Transverse colon (tissue), 4 donors: Measurements from ENCODE around the gene CELSR1.

Experiments used
- POLR2A ChIP-seq: fragments of 450-650 bp; IDR thresholded peaks from one replicate; pipeline ENCODE4 v1.6.1; 2016; ENCODE audit warnings: antibody characterized with exemption, mild to moderate bottlenecking, moderate library complexity
- POLR2AphosphoS5 ChIP-seq, 3 donors: sonication (generic); formaldehyde crosslinking; IDR thresholded peaks; one replicate each; pipeline ENCODE4 v1.6.1; 2016; ENCODE audit warnings: antibody characterized with exemption in 3 of 3
- TF ChIP-seq, protein P1 (sequence below), 5 experiments: fragments of 200-600 bp in 3 of 5; fragments of 450-650 bp in 2 of 5; sonication (generic) in 3 of 5; IDR thresholded peaks; 1 replicate in 2 of 5; 2 replicates in 3 of 5; pipeline ENCODE4 v1.5.1; 2016 to 2017; ENCODE audit warnings: antibody characterized with exemption in 5 of 5, inconsistent platforms in 3 of 5, mild to moderate bottlenecking in 2 of 5, moderate library complexity in 1 of 5

DNA sequence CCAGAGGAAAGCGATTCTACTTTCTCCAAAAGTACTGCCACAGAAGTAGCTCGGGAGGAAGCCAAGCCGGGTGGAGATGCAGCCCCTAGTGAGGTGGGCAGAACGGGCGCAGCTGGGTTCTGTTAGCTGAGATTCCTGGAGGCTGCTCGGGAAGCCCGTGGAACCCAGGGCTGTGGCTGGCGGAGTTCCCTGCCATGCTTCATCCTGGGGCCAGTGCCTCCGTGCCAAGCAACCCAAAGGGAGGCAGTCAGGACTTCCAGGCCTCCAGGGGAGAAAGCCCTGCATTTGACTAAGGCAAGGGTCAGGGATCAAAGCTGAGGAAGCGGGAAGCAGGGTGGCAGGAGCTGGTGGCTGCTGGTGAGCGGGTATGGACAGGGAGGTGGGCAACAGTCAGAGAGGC lies 208.6 kb downstream of the CELSR1 start:
- TF ChIP-seq, protein P1, sequence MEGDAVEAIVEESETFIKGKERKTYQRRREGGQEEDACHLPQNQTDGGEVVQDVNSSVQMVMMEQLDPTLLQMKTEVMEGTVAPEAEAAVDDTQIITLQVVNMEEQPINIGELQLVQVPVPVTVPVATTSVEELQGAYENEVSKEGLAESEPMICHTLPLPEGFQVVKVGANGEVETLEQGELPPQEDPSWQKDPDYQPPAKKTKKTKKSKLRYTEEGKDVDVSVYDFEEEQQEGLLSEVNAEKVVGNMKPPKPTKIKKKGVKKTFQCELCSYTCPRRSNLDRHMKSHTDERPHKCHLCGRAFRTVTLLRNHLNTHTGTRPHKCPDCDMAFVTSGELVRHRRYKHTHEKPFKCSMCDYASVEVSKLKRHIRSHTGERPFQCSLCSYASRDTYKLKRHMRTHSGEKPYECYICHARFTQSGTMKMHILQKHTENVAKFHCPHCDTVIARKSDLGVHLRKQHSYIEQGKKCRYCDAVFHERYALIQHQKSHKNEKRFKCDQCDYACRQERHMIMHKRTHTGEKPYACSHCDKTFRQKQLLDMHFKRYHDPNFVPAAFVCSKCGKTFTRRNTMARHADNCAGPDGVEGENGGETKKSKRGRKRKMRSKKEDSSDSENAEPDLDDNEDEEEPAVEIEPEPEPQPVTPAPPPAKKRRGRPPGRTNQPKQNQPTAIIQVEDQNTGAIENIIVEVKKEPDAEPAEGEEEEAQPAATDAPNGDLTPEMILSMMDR (IDR thresholded peaks at IDR 0.05): no peak
- TF ChIP-seq POLR2AphosphoS5 (IDR thresholded peaks at IDR 0.05): no peak
- TF ChIP-seq POLR2A: no peak
